Measurements from ENCODE around the gene CCL4.

Gene CCL4

DNA sequence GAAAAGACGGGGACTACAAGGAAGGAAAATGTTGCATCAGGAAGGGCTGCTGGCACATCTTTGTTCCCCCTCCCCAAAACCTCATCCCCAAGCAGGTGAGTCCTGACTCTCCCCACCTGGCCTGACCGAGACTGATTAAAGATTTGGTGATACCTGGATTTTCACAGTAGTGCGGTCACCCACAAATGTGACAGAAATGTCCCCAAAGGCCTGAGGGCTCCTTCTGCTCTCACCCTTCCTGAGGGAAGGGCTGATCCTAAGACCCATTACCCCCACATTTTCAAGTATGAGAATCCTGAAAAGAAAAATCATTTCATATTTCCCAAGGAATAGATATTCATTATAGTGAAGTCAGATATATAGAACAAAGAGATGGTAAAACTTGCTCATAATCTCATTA, 44.0 kb downstream of the CCL4 start:
- DNase-seq, result no peak

DNA sequence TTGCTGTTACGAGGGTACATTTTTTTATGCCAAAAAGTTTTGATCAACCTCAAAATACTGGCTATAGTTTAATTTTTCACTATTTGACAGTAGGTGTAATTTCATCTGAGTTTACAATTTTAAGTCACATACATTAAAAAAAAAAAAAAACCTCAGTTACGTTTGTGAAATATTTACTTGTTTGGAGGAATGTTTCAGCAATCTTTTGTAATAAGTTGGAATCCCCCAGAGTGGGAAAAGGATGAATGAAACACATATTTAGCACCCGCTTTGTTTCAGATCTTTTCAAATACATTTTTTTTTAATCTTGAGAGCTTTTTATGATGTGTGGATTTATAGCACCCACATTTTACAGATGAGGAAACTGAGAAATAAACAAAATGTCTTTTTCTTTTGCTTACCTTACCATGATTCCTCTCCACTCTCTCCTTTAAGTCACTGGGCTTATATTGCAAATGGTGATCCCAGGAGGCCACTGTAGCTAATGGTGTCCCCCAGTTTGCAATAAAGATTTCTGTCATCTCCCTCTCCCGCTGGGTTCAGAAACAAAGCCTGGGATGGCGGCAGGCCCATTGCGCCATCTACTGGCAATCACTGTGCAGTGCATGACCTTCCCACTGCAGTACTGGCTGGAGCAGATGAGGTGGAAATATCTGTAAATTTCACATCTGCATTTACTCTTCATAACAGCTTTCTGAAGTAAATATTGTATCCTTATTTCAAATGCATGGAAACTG, 45.1 kb downstream of the CCL4 start:
- peak; percentile 88 for DNase-seq

DNA sequence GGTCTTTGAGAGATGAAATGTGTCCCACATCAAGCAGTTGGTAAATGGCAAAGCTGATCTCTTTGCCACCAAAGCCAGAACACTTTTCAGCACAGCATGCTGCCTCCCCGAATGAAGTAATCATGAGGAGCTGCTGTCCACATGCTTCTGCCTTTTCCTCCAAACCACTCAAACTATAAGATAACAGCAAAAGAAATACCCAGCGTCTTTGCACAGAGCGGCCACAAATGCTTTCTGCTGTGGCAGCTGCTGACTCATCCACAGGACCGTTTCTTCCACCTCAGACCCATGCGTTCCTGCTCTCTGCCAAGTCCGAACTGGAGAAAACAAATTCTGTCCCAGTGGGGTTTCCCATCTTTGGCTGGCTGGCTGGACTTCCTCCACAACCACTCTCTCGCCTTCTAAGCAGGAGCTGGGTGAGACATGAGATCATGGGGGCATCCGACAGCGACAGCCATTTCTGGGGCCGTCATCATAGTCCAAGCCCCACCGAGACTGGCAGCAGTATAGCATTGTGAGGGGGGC, 45.7 kb downstream of the CCL4 start:
- no peak for DNase-seq

DNA sequence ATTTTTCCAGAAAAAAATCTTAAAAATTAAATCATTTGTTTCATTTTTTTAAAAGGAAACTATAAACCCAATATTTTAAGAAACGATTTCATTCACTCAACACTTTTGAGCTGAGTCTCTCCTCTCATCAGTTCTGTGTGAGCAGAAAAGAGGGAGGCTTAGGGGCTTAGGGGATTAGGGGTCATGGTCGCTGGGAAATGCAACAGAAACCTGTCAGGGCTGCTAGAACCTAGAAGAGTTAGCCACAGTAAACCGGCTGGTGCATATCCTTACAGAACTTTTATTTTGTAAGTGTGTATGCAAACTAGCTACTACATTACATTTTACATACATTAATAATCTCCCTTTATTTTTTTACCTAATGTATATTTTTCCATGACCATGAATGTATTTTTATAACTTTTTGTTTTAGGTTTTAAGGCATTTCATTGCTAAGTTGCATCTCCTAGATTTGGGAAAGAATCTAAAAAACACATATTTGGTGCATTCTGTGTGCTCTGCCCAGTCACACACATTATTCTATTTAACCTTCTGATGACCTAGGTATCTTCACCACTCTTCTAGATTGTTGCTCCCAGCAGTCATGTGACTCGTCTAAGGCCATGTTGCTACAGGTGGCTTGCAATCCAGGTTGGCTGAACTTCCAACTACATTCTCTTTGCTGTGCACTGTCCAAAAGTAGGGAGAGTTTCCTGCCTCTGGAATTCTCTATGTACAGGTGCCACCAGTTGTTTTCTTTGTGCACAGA, 48.4 kb downstream of the CCL4 start:
- peak; percentile 86 for DNase-seq

DNA sequence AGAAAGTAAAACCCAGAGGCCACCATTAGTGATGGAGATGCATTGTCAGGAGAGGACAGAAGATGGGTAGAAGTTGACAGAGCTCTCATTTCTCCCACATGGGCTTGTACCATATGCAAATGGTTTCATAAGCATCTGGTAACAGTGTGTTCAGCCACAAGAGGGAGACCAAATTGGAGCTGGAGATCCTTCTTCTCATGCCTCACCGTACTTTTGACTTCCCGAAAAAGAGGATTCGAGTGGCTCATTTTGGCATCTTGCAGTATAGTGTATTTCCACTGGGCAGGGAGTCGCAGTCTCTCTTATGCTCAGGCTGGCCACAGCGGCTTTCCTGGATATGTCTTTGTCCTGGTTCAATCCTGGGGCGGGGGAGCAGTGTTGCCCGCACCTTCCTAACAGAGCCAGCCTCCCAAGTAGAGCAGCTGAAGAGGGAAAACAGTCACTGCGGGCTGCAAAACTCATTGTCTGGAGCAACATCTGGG, 49.1 kb downstream of the CCL4 start:
- no peak for DNase-seq

DNA sequence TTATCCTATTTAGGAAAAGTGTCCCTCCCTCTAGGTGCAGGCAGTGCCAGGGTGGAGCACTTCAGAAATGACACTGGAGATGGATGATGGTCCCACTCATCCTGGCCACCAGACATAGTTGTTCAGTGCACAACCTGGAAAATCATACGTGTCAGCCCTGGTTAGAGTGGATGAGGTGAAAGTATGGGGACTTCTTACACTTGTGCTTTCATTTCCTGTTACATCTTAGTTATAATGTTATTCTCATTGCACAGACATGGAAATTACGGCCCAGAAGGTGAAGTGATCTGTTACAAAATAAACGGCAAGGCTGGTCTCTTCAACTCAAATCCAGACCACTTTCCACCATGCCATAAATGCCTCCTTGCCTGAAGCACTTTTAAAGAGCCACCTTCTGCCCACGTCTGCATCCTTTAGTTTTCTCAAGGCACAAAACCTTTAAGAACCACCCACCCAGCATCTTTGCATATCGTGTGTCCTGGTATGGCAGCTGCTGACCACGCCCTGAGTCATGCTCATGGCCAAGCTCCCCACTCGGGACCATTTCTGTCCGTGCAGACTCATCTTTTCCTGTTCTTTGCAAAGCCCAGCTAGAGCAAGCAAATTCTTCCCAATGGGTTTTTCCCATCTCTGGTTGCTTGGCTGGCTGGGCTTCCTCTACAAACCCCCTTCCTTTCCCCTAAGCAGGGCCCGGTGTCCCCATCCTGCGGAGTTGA, 50.4 kb downstream of the CCL4 start:
- no peak for DNase-seq

Measured in NCI-H82 (cell line).